Motor neuron (in vitro differentiated cells): ENCODE data around the gene PTPRK. TPM values are rescaled to one million over a fixed set of nuclear protein-coding genes. Genes with fewer than 3 reads are reported as not detected.
"Not testable (repeated sequence)": the region's sequence is repeated elsewhere in the genome, so short reads cannot be mapped to it uniquely, and the experiment has no call there.

Source experiments
- ATAC-seq, 8 experiments: fragments of 200-7000 bp; cut with Tn5 transposase; replicated peaks in 6 of 8; 2 replicates each; pipeline ENCODE4 v1.8.0; 2021; ENCODE audit warnings: mild to moderate bottlenecking in 8 of 8, moderate library complexity in 8 of 8
- H3K27ac ChIP-seq, 2 donors: fragments of 250-450 bp; sonication (Bioruptor Pico); 2 replicates each; pipeline ENCODE4 v1.9.0; 2021; ENCODE audit warnings: antibody characterized with exemption in 2 of 2, mild to moderate bottlenecking in 2 of 2, moderate library complexity in 1 of 2
- H3K4me1 ChIP-seq, 2 donors: fragments of 250-450 bp; sonication (Bioruptor Pico); replicated peaks in 1 of 2; 2 replicates each; pipeline ENCODE4 v1.6.1; 2021; ENCODE audit warnings: antibody characterized with exemption in 2 of 2, mild to moderate bottlenecking in 2 of 2, moderate library complexity in 1 of 2
- H3K4me3 ChIP-seq, 5 donors: fragments of 250-450 bp; sonication (Bioruptor Pico); 2 replicates each; pipeline ENCODE4 v1.9.0; 2021; ENCODE audit warnings: antibody characterized with exemption in 5 of 5, mild to moderate bottlenecking in 5 of 5, moderate library complexity in 4 of 5
- WGBS, 10 experiments: fragments of 450-650 bp; shearing (Covaris generic); methylation state at CpG; one replicate each; pipeline ENCODE4 v1.0.0; 2022; 5-methylcytosine and 5-hydroxymethylcytosine counted together
- in situ Hi-C, 9 experiments: fragments of 400-800 bp; cut with MboI; loops; one replicate each; pipeline ENCODE4 v1.15.0; 2021; ENCODE audit warnings: low sequenced_read_pairs in 9 of 9, low pct_unique_long_range_greater_than_20kb in 2 of 9; ENCODE audit not compliant: unreplicated experiment in 9 of 9
- total RNA-seq, 8 experiments: library from RNA; unstranded; fragments of 300-600 nt; gene quantifications; 2 replicates each; pipeline versions ENCODE4 v1.2.3 to v1.2.4, GENCODE V29; 2022

Gene PTPRK
- total RNA-seq, 8 experiments from 2014 or later: 14.4 to 93.9 (median 26.3) TPM

GRCh38 chr6:128495536-128496333 lies 24.7 kb downstream of the PTPRK start:
- in situ Hi-C loops: no loop called here
- ATAC-seq: no peak
- peaks cover 4 to 16% of the 10 kb centered on the region in 2 donors for H3K4me1 ChIP-seq
- H3K27ac ChIP-seq: no peak overlapping the region
- H3K4me3 ChIP-seq: no peak overlapping the region
- WGBS, 10 experiments: 92 to 100% (median 100%) methylated on average over 1 to 6 of the region's 6 CpGs; no CpG with 5 or more reads in 2 of the 10 experiments

- no peak for ATAC-seq
- in situ Hi-C loops: no loop called here
- Histone ChIP-seq H3K4me1 (peaks cover 4 to 20% of the 10 kb centered on the region in 2 donors), H3K27ac (no peak overlapping the region), H3K4me3 (no peak overlapping the region)
- WGBS, 10 experiments: 13 to 90% (median 54%) methylated on average over 2 to 5 of the region's 5 CpGs
Measured at GRCh38 chr6:128494440-128494839, 26.0 kb downstream of the PTPRK start.

GRCh38 chr6:128493877-128494276 lies 26.5 kb downstream of the PTPRK start:
- Histone ChIP-seq H3K27ac (no peak overlapping the region), H3K4me1 (peaks cover 4 to 20% of the 10 kb centered on the region in 2 donors), H3K4me3 (no peak overlapping the region)
- in situ Hi-C loops: no loop called here
- no peak for ATAC-seq
- WGBS, 10 experiments: 69 to 97% (median 84%) methylated on average over 1 to 4 of the region's 4 CpGs

- in situ Hi-C loops: no loop called here
- no peak for ATAC-seq
- Histone ChIP-seq H3K4me3 (no peak overlapping the region), H3K4me1 (peaks cover 4 to 20% of the 10 kb centered on the region in 2 donors), H3K27ac (no peak overlapping the region)
- WGBS, 10 experiments: 93 to 100% (median 100%) methylated on average over 1 to 2 of the region's 2 CpGs; no CpG with 5 or more reads in 2 of the 10 experiments
Measured at GRCh38 chr6:128492386-128492785, 28.0 kb downstream of the PTPRK start.

DNA sequence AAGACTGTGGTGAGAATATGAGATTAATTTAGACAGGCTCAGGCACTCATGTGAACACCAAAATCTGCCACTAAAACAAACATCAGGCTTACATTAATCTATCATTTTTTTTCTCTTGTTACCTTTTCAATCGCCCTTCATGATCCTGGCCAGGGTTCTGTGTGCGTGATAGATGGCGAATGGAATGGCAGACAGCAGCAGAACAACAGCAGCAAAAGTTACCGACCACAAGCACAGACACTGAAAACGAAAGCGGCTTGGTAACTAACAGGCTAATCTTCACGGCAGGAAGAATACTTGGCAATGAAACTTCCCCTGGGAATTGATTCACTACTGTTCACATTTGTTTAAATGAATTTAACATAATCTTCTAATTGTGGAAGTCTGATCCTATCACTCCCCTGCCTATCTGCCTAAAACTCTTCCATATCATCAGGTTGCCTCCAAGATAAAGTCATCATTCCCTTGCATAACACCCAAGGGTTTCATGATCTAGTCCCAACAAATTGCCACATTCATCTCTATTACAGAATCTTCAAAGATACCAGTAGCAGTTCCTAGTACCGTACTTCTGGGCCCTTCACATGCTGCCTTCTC lies 28.7 kb downstream of the PTPRK start:
- peak in 2 of 8 experiments; percentile 25 to 62 for ATAC-seq
- in situ Hi-C loops: no loop called here

GRCh38 chr6:128491100-128491581 lies 29.3 kb downstream of the PTPRK start:
- in situ Hi-C loops: no loop called here
- no peak overlapping the region for H3K4me3 ChIP-seq
- WGBS, 10 experiments: 50 to 100% (median 73%) methylated on average over 1 to 3 of the region's 3 CpGs
- peak in 1 of 8 experiments; percentile 45 for ATAC-seq
- H3K4me1 ChIP-seq: peaks cover 4 to 20% of the 10 kb centered on the region in 2 donors
- H3K27ac ChIP-seq: no peak overlapping the region

More for the DNA sequence above, 28.7 kb downstream of the PTPRK start:
- WGBS, 10 experiments: 58 to 96% (median 89%) methylated on average over 1 to 8 of the region's 8 CpGs; no CpG with 5 or more reads in 1 of the 10 experiments
- Histone ChIP-seq H3K27ac (no peak overlapping the region), H3K4me1 (peaks cover 4 to 20% of the 10 kb centered on the region in 2 donors), H3K4me3 (no peak overlapping the region)

- H3K27ac ChIP-seq: no peak overlapping the region
- H3K4me1 ChIP-seq: peaks cover 0 to 16% of the 10 kb centered on the region in 2 donors
- no peak overlapping the region for H3K4me3 ChIP-seq
- WGBS, 10 experiments: 63 to 100% (median 100%) methylated on average over 1 to 3 of the region's 3 CpGs; no CpG with 5 or more reads in 3 of the 10 experiments
- in situ Hi-C loops: no loop called here
- no peak for ATAC-seq
Measured at GRCh38 chr6:128487746-128488145, 32.7 kb downstream of the PTPRK start.

DNA sequence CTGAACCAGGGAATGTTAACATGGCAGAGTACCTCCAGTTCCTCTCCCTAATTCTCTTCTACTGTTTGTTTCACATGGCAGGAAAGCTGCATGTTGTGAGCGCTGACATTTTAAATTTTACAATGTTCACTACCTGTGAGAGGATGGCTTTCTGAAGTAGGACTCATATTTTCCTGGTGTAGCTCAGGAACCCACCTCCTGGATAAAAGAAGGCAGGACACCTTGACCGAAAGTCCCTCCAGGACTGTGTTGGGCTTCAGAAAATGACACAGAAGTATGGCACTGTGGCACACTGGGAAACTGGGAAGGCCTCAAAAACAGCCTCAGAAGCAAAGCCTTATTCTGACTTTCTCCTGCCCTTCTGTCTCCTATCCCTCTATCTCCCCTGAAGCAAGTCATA lies 33.3 kb downstream of the PTPRK start:
- WGBS, 10 experiments: 83 to 100% (median 100%) methylated on average over 1 to 2 of the region's 2 CpGs; no CpG with 5 or more reads in 2 of the 10 experiments
- peak in 2 of 8 experiments; percentile 32 to 67 for ATAC-seq

GRCh38 chr6:128486580-128486979 lies 33.8 kb downstream of the PTPRK start:
- peaks cover 0 to 11% of the 10 kb centered on the region in 2 donors for H3K4me1 ChIP-seq
- in situ Hi-C loops, H3K27ac ChIP-seq, ATAC-seq, H3K4me3 ChIP-seq: not testable (repeated sequence)
- 92 to 100% (median 100%) methylated on average over 1 of the region's 1 CpG; no CpG with 5 or more reads in 2 of the 10 experiments for WGBS, 10 experiments

More for the DNA sequence above, 33.3 kb downstream of the PTPRK start:
- in situ Hi-C loops: no loop called here
- H3K4me1 ChIP-seq: peaks cover 0 to 16% of the 10 kb centered on the region in 2 donors
- no peak overlapping the region for H3K4me3 ChIP-seq
- H3K27ac ChIP-seq: no peak overlapping the region

- WGBS, 10 experiments: 40 to 100% (median 91%) methylated on average over 1 to 5 of the region's 5 CpGs
- Histone ChIP-seq H3K4me3 (no peak overlapping the region), H3K4me1 (no peaks in the 10 kb centered on the region), H3K27ac (no peak overlapping the region)
- no peak for ATAC-seq
- in situ Hi-C loops: no loop called here
Measured at GRCh38 chr6:128483472-128484135, 36.8 kb downstream of the PTPRK start.

DNA sequence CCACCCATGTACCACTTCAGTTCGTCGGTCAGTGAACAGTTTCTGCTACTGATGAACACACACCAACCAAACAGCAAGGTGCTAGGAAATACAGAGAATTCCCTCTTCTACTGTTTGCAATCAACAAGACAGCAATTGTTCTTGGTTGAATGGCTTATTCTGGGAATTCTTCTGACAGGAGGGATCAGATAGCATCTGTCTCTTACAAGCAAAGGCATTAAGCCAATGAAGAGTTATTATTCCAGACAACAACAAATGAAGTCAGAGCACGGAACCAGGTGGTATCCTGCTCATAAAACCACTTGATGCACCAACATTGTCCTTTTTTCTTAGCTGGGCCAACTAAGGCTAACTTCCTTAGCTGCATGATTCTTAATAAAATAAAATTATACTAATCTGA lies 37.8 kb downstream of the PTPRK start:
- ATAC-seq: peak in 1 of 8 experiments; percentile 16
- Histone ChIP-seq H3K4me1 (no peaks in the 10 kb centered on the region), H3K27ac (no peak overlapping the region), H3K4me3 (no peak overlapping the region)
- in situ Hi-C loops: no loop called here
- 73 to 91% (median 89%) methylated on average over 1 to 3 of the region's 3 CpGs; no CpG with 5 or more reads in 4 of the 10 experiments for WGBS, 10 experiments

GRCh38 chr6:128479991-128480390 lies 40.4 kb downstream of the PTPRK start:
- no peak overlapping the region for H3K4me3 ChIP-seq
- in situ Hi-C loops: no loop called here
- no peak for ATAC-seq
- no peak overlapping the region for H3K27ac ChIP-seq
- H3K4me1 ChIP-seq: no peaks in the 10 kb centered on the region
- WGBS, 10 experiments: 97 to 100% (median 100%) methylated on average over 2 to 4 of the region's 4 CpGs; no CpG with 5 or more reads in 2 of the 10 experiments
